ENCODE data around the gene ASPRV1.

Gene ASPRV1

DNA sequence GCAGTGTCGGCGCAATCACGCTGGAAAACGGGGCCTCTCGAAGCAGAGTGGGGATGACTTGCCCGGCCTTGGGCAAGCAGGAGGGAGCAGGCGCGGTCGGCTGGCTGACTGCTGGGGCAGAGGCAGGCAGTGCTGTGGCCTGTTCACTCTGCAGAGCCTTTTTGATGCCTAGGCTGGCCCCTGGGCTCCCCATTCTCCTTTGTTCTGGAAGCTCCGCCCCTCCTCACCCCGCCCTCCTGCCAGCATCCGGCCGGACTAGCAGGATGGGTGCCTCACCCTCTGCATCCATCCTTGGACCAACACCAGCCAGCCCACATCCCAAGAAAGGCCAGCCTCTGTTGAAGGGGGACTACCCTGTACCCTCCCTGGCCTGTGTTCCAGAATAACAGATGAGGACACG lies at the start of gene ASPRV1:
TSS of gene ASPRV1 (minus strand) at position 136 of the 400 bp plus-strand sequence. CDS start 195 bp downstream, outside the sequence.
- no peak for TF ChIP-seq ZFX (IDR thresholded peaks at IDR 0.05)
- TF ChIP-seq, protein P1, sequence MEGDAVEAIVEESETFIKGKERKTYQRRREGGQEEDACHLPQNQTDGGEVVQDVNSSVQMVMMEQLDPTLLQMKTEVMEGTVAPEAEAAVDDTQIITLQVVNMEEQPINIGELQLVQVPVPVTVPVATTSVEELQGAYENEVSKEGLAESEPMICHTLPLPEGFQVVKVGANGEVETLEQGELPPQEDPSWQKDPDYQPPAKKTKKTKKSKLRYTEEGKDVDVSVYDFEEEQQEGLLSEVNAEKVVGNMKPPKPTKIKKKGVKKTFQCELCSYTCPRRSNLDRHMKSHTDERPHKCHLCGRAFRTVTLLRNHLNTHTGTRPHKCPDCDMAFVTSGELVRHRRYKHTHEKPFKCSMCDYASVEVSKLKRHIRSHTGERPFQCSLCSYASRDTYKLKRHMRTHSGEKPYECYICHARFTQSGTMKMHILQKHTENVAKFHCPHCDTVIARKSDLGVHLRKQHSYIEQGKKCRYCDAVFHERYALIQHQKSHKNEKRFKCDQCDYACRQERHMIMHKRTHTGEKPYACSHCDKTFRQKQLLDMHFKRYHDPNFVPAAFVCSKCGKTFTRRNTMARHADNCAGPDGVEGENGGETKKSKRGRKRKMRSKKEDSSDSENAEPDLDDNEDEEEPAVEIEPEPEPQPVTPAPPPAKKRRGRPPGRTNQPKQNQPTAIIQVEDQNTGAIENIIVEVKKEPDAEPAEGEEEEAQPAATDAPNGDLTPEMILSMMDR (conservative IDR thresholded peaks at IDR 0.05): no peak

DNA sequence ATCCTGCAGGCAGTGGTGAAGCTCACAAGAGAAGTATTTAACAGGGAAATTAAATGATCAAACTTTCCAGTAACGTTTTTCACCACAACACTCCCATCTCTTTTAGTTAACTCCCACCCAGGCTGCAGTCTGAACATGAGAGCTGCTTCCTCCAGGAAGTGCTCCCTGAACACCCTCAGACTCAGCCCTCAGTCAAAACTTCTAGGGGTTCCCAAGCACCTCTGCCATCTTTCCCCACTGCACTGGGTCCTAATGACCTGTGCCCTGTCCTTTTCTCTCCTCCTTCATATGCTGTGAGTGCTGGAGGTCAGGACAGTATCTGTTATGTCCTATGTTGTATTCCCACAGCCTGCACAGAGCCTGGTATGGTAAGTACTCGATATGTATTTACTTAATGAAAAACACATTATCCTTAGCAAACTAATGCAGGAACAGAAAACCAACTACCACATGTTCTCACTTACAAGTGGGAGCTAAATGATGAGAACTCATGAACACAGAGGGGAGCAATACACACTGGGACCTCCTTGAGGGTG lies 49.2 kb upstream of the ASPRV1 start:
- no peak for TF ChIP-seq ZFX (IDR thresholded peaks at IDR 0.05)
- TF ChIP-seq, protein P1 (conservative IDR thresholded peaks at IDR 0.05): no peak
- H3K27ac ChIP-seq: no peak overlapping the region

More for the DNA sequence above, at the start of gene ASPRV1:
- no peak within 1 kb of the TSS for H3K27ac ChIP-seq

DNA sequence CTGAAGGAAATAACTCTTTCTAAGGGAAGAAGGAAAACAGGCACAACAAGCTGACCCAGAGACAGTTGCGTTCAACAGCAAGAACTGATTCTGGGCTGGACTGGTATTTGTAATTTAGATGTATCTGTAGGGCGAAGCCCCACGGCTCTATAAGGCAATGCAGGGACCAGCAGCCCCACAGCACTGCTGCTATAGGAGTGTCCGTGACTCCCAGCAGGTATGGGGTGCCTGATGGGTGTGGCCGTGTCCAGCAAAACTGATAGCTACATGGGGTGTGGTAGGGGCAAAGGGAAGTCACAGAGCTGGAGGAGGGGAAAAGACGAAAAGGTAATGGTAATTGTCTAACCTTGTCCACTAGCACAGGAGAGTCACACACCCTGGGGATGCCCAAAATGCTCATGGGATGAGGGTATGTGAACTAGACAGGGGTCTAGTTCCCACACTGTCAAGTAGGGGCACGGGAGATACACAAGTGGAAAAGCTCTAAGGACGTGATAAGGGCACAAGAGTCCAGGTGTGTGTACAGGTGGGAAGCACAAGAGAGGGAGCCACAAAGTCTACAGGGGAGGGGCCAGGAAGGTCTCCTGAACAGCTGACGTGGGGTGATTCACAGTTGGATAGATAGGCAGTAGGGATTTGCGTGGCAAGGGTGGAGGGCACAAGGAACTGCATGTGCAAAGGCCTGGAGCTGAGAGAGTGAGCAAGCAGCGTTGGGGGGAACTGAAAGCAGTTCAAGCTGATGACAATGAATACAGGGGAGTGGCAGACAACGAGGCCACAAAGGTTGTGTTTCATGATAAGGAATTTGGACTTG lies 48.5 kb upstream of the ASPRV1 start:
- TF ChIP-seq, protein P1 (conservative IDR thresholded peaks at IDR 0.05): no peak
- TF ChIP-seq ZFX (IDR thresholded peaks at IDR 0.05): no peak
- H3K27ac ChIP-seq: no peak overlapping the region

DNA sequence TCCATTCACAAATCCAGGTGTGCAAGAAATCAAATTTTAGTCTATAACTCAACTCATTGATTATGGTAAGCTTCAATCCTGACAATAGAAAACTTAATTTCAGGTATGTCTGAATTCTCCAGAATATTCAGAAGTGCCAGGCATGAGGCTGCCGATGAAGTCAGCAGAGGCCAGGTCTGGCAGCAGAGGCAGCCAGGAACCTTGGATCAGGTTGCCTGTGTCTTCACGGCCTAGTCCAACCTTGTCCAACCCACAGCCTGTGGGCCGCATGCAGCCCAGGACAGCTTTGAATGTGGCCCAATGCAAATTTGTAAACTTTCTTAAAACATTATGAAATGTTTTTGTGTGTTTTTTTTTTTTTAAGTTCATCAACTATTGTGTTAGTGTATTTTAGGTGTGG lies 46.9 kb upstream of the ASPRV1 start:
- TF ChIP-seq, protein P1 (conservative IDR thresholded peaks at IDR 0.05): no peak
- TF ChIP-seq ZFX (IDR thresholded peaks at IDR 0.05): no peak
- no peak overlapping the region for H3K27ac ChIP-seq

DNA sequence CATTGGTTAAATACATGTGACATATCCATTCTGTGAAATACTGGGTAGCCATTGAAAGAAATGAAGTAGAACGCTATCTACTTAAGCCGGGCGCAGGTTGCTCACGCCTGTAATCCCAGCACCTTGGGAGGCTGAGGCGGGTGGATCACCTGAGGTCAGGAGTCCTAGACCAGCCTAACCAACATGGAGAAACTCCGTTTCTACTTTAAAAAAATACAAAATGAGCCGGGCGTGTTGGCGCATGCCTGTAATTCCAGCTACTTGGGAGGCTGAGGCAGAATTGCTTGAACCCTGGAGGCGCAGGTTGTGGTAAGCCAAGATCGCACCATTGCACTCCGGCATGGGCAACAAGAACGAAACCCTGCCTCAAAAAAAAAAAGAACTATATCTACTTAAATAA lies 45.7 kb upstream of the ASPRV1 start:
- TF ChIP-seq, protein P1 (conservative IDR thresholded peaks at IDR 0.05): no peak
- no peak for TF ChIP-seq ZFX (IDR thresholded peaks at IDR 0.05)
- H3K27ac ChIP-seq: no peak overlapping the region

DNA sequence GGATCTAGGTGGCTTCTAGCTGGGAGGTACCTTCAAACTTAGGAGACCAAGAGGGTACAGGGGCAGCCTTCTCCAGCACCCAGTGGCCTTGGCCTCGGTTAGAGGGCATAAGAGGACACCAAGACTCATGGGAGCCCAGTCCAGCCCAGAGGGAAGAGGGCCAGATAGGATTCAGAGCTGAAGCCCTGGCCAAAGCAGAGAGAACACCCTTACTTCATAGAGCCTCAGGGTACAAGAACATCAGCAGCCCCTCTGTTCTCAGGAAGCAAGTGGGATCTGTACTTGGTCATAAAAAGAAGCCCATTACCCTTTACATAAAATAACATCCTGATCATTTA lies 45.0 kb upstream of the ASPRV1 start:
- no peak for TF ChIP-seq ZFX (IDR thresholded peaks at IDR 0.05)
- TF ChIP-seq, protein P1 (conservative IDR thresholded peaks at IDR 0.05): no peak
- no peak overlapping the region for H3K27ac ChIP-seq

DNA sequence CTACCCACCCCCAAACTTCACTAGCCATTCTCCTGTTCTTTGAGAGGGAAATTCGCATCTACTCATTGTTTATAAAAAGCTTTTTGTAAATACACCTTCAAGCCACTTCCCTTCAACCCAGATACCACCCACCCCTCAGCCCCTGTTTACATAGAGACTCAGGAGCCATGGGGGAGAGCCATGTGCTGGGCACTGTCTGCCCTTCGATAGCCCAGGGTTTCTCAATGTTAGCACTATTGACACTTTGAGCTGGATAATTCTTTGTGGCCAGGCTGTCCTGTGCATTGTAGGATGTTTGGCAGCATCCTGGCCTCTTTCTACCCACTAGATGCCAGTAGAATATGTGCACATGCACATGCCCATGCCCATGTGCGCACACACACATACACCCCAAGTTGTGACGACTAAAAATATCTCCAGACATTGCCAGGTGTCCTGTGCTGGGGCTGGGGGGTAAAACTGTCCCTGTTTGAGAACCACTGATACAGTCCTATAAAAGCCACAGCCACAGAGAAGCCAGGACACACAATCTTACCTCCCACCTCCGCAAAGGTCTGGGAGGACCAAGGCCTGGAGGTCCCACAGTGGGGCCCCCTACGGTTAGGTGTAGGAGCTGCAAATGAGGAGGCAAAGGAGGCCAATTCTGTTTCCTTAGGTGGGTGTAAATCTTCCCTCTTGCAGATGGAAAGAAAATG lies 44.5 kb upstream of the ASPRV1 start:
- H3K27ac ChIP-seq: no peak overlapping the region
- no peak for TF ChIP-seq ZFX (IDR thresholded peaks at IDR 0.05)
- TF ChIP-seq, protein P1 (conservative IDR thresholded peaks at IDR 0.05): no peak

Data from C4-2B (cell line).